ENCODE data around the gene KCNG4. TPM values are rescaled to one million over a fixed set of nuclear protein-coding genes. Genes with fewer than 3 reads are reported as not detected.

KCNG4 gene
- total and polyA plus RNA-seq, 5 donors, result not detected

DNA sequence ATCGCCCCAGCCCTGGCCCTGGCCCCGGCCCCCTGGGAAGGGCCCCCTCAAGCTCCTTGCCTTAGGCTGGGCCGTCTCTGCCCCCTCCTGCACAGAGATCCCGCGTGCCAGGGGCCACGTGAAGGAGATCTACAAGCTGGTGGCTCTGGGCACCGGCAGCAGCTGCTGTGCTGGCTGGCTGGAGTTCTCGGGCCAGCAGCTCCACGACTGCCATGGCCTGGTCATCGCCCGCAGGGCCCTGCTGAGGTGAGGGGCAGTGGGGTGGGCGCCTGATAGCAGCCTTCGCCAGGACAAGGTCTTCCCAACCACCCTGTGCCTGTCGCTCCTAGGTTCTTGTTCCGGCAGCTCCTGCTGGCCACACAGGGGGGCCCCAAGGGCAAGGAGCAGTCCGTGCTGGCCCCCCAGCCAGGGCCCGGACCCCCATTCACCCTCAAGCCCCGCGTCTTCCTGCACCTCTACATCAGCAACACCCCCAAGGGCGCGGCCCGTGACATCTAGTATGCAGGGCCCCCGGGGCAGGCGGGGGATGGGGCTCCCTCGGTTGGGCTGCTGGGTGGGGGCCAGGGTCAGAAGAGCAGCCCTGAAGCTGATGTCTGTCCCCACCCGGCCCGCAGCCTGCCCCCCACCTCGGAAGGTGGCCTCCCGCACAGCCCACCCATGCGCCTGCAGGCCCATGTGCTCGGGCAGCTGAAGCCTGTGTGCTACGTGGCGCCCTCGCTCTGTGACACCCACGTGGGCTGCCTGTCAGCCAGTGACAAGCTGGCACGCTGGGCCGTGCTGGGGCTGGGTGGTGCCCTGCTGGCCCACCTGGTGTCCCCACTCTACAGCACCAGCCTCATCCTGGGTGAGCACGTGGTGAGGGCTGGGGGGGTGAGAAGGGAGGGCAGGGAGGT, 44.4 kb downstream of the KCNG4 start:
- H3K9me3 ChIP-seq (ENCODE audit: control insufficient read depth, low read length), result no peaks in the 10 kb centered on the region
- no peaks in the 10 kb centered on the region for H3K27me3 ChIP-seq (ENCODE audit: control insufficient read depth, insufficient read depth)
- WGBS, result 87% methylated on average over 38 of the region's 38 CpGs
- DNase-seq, result peak in 1 of 3 donors; percentile 65
- no peak overlapping the region for H3K27ac ChIP-seq (ENCODE audit: low read length)
- no peak for ATAC-seq
- H3K4me1 ChIP-seq (ENCODE audit: control insufficient read depth, insufficient read depth, low read length), result no peaks in the 10 kb centered on the region
- H3K4me3 ChIP-seq (ENCODE audit: low read length), result no peak overlapping the region
- intact Hi-C loops (cut with DNase I), result no loop called here

DNA sequence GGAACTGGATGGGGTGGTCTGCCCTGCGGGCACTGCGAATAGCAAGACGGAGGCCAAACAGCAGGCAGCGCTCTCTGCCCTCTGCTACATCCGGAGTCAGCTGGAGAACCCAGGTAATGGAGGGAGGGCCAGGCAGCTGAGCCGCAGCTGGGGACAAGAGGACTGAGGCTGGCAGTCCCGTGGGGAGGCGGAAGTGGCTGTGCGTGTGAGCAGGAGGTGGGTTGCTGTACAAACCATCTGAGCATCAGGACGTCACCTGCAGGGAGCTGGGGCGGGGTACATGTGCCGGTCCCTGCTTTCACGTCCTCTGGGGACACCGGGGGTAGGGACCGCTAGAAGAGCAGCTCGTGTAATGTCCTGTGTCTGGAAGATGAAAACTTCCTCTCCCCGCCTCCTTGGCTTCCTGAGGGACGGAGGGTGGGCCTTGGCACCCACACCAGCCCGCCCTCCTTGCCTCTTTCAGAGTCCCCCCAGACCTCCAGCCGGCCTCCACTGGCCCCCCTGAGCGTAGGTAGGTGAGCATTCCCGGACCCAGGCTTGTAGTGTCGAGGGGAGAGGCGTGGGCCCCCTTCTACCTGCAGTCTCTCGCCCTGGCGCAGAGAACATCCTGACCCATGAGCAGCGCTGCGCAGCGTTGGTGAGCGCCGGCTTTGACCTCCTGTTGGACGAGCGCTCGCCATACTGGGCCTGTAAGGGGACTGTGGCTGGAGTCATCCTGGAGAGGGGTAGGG, 45.2 kb downstream of the KCNG4 start:
- no peaks in the 10 kb centered on the region for H3K9me3 ChIP-seq (ENCODE audit: control insufficient read depth, low read length)
- no peak for DNase-seq
- H3K4me1 ChIP-seq (ENCODE audit: control insufficient read depth, insufficient read depth, low read length), result no peaks in the 10 kb centered on the region
- WGBS, result 57% methylated on average over 34 of the region's 34 CpGs
- no peak overlapping the region for H3K4me3 ChIP-seq (ENCODE audit: low read length)
- intact Hi-C loops (cut with DNase I), result no loop called here
- ATAC-seq, result no peak
- no peaks in the 10 kb centered on the region for H3K27me3 ChIP-seq (ENCODE audit: control insufficient read depth, insufficient read depth)
- no peak overlapping the region for H3K27ac ChIP-seq (ENCODE audit: low read length)

DNA sequence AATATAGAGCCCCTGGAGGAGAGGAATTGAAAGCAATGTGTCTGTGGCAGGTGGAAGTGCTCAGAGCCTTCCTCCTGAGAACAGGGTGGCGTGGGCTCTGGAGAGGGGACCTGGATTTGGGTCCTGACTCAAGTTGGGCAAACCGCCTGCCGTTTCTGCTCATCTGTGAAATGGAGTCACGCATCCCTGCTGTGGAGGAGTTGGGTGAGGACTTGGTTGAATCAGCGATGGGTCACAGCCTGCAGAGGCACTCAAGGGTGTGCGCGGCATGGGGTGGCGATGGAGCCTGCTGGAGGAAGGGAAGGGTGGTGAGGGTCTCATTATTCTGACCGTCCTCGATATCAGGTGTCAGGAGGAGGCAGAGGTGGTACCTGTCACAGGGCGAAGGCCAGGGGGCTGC, 45.8 kb downstream of the KCNG4 start:
- Histone ChIP-seq H3K27ac (ENCODE audit: low read length) (no peak overlapping the region), H3K9me3 (ENCODE audit: control insufficient read depth, low read length) (no peaks in the 10 kb centered on the region), H3K4me3 (ENCODE audit: low read length) (no peak overlapping the region), H3K27me3 (ENCODE audit: control insufficient read depth, insufficient read depth) (no peaks in the 10 kb centered on the region), H3K4me1 (ENCODE audit: control insufficient read depth, insufficient read depth, low read length) (no peaks in the 10 kb centered on the region)
- ATAC-seq (no peak), DNase-seq (no peak)
- WGBS, result 85% methylated on average over 11 of the region's 11 CpGs
- intact Hi-C loops (cut with DNase I), result no loop called here

DNA sequence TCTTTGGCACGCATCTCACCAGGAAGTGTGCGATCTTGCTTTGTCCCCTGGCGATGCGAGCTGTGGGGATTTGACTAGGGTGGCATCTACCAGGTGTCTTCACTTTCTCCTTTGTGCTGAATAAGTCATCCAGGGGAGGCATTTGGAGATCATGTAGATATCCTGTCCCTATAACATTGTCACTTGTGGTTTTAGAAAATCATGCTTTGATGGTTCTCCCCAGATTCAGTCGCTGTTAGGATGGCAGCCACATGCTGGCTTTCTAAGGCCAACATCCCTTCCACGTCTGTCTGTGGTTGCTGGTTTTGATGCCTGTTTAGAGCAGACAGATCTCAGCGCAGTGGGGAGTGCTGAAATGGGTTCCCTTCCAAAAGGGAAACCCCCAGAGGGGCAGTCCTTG, 46.3 kb downstream of the KCNG4 start:
- intact Hi-C loops (cut with DNase I), result no loop called here
- Histone ChIP-seq H3K9me3 (ENCODE audit: control insufficient read depth, low read length) (no peaks in the 10 kb centered on the region), H3K27ac (ENCODE audit: low read length) (no peak overlapping the region), H3K4me3 (ENCODE audit: low read length) (no peak overlapping the region), H3K4me1 (ENCODE audit: control insufficient read depth, insufficient read depth, low read length) (no peaks in the 10 kb centered on the region), H3K27me3 (ENCODE audit: control insufficient read depth, insufficient read depth) (no peaks in the 10 kb centered on the region)
- ATAC-seq, result no peak
- DNase-seq, result no peak
- 81% methylated on average over 7 of the region's 7 CpGs for WGBS

DNA sequence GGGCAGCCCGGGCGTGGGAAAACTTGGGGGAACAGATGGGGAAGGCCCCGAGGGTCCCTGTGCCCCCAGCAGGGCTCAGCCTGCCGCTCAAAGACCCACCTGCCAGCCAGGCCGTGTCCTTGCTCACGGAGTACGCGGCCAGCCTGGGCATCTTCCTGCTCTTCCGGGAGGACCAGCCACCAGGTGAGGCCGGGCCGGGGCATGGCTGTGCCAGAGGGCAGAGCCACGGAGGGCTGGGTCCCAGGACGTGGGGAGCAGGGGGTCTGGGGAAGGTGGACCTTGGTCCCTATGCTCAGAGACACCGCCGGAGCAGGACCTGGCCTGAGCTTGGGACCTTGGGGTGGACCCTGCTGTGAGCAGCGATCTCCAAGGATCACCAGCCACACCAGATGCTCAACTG, 48.3 kb downstream of the KCNG4 start:
- Histone ChIP-seq H3K4me3 (ENCODE audit: low read length) (no peak overlapping the region), H3K27ac (ENCODE audit: low read length) (no peak overlapping the region), H3K9me3 (ENCODE audit: control insufficient read depth, low read length) (no peaks in the 10 kb centered on the region), H3K4me1 (ENCODE audit: control insufficient read depth, insufficient read depth, low read length) (no peaks in the 10 kb centered on the region), H3K27me3 (ENCODE audit: control insufficient read depth, insufficient read depth) (no peaks in the 10 kb centered on the region)
- no peak for ATAC-seq
- 92% methylated on average over 16 of the region's 16 CpGs for WGBS
- peak in 1 of 3 donors; percentile 45 for DNase-seq
- intact Hi-C loops (cut with DNase I), result no loop called here

DNA sequence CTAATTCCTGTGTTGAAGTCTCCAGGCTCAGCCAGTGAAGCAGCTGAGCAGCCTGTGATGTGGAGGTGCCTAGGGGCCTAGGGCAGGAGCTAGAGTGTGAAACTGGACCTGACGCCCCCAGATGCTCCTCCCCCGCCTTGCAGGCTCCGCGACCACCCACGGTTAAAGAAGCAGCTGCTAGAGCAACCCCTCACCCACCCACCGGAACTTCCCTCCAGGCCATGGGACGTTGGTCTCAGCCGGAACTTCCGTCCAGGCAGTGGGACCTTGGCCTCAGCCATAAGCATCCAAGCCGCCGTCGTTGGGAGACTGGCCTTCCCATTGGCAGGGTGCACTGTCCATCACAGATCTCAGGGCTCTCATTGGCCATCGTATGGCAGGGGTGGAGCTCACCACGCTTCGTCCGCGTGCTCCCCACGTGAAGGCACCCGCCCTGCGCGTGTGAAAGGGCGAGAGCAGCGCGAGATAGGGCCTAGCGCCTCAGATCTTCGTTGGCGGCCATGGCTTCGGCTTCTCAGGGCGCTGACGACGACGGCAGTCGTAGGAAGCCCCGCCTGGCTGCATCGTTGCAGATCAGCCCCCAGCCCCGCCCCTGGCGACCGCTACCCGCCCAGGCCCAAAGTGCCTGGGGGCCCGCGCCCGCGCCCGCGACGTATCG, 49.0 kb downstream of the KCNG4 start, which contains the start of gene ADAD2:
ADAD2 (plus strand) TSS at position 427 of the 658 bp plus-strand sequence; CDS start at position 501, 74 bp downstream.
- H3K4me3 ChIP-seq (ENCODE audit: low read length), result no peak within 1 kb of the TSS
- H3K27me3 ChIP-seq (ENCODE audit: control insufficient read depth, insufficient read depth), result no peaks in the 10 kb centered on the region
- no peaks in the 10 kb centered on the region for H3K9me3 ChIP-seq (ENCODE audit: control insufficient read depth, low read length)
- ATAC-seq (no peak), DNase-seq (no peak)
- no peak within 1 kb of the TSS for H3K27ac ChIP-seq (ENCODE audit: low read length)
- intact Hi-C loops (cut with DNase I), result no loop called here
- H3K4me1 ChIP-seq (ENCODE audit: control insufficient read depth, insufficient read depth, low read length), result peaks cover 1% of the 10 kb centered on the region
- WGBS, result 90% methylated on average over 47 of the region's 47 CpGs

DNA sequence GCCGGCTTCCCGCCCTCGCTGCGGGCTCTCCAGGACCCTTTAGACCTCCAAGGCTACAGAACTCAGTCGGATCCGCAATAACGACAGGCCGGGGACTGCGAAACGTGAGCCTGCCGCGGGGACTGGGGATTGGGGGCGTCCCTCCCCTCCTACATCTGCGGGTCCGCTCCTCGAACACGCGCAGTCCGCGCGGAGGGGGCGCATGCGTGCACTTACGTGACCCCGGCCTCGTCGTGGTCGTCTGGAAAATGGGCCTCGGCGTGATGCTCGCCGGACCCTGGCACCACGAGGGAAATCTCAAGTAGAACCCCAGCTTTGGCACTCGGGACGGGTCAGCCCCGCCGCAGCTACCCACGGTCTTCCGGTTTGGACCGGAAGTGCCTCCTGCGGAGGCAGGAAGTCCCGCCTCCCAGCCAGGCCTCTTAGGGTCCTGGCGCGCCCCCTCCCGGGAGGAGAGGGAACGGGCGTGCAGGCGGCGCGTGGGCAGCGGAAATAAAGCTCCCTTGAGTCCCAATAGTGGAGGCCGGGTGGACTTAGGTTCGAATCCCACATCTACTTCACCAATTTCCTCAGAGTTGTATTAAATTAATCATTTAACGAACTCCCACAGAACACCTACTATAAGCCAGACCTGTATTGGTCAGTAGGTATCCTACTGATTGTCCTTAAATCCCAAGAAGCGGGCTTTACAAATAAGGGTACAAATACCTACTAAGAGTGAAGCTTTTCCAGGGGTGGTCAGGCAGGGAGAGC, 53.0 kb downstream of the KCNG4 start, which contains the start of gene TAF1C:
TAF1C (minus strand) TSS at position 373 of the 753 bp plus-strand sequence. CDS start 2,069 bp downstream, outside the sequence.
- Histone ChIP-seq H3K4me1 (ENCODE audit: control insufficient read depth, insufficient read depth, low read length) (peaks cover 2% of the 10 kb centered on the region), H3K4me3 (ENCODE audit: low read length) (peak within 1 kb of the TSS; percentile 68), H3K9me3 (ENCODE audit: control insufficient read depth, low read length) (no peaks in the 10 kb centered on the region), H3K27ac (ENCODE audit: low read length) (peak within 1 kb of the TSS; percentile 82), H3K27me3 (ENCODE audit: control insufficient read depth, insufficient read depth) (no peaks in the 10 kb centered on the region)
- peak; percentile 93 to 96 for ATAC-seq
- intact Hi-C loops (cut with DNase I), result loop anchor here in 1 of 4 donors (5.0 kb wide), 1 partner anchor 230 kb away; no protein-coding TSS in a partner anchor
- 2% methylated on average over 55 of the region's 55 CpGs for WGBS
- DNase-seq, result peak; percentile 94 to 98 (median 97)

DNA sequence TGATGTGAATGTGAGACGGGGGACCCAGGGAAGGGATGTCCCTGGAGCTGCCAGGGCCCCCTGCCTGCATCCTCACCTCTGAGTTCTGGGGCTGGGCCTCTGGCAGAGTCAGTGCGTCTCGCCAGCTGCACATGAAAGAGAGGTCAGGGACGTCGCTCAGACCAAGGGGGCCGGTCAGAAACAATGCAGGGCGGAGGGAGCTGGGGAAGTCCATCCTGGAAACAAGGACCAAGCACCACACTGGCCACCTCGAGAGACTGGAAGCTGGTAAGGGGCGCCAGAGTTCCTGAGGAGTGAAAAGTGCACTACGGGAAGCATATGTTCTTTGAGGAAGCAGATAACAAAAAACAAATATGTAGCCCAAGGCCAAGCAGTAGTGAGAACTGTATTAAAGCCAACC, 55.0 kb downstream of the KCNG4 start:
- WGBS, result 67% methylated on average over 10 of the region's 10 CpGs
- Histone ChIP-seq H3K27ac (ENCODE audit: low read length) (peak overlapping the region; percentile 87), H3K9me3 (ENCODE audit: control insufficient read depth, low read length) (no peaks in the 10 kb centered on the region), H3K4me1 (ENCODE audit: control insufficient read depth, insufficient read depth, low read length) (peaks cover 2% of the 10 kb centered on the region), H3K27me3 (ENCODE audit: control insufficient read depth, insufficient read depth) (no peaks in the 10 kb centered on the region), H3K4me3 (ENCODE audit: low read length) (no peak overlapping the region)
- DNase-seq (peak; percentile 55 to 75 (median 71)), ATAC-seq (peak; percentile 38 to 57)
- intact Hi-C loops (cut with DNase I), result loop anchor here in 1 of 4 donors (5.0 kb wide), 2 partner anchors 217 to 227 kb away; partner anchors contain the start of gene NECAB2

DNA sequence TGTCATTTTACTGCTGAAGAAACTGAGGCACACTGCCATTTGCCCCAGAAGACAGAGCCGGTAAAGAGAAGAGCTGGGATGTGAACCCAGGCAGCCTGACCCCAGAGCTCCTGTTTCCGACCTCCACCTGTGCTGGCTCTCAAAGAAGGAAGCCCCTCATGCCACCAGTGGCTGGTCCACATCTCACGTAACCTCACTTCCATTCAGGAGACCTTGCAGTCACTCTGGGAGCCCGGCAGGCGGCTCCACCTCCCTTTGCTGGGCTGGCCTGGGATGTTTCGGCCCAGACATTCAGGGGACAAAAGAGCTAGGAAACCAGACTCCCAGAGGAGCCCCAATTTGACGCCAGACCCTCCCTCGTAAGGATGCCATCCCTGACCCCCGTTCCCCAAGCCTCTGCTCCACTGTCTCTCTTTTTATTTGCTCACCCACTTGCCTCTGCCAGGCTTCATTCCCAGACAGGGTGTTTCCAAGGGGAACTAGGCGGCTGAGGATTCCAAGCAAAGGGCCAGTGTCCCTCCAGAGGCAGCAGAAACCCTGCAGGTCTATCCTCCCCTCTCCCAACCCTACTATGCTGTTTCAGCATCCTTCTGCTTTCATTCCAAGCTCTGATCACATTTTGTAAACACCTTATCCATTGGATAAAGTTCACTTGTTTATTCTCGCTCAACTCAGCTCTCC, 55.8 kb downstream of the KCNG4 start:
- Histone ChIP-seq H3K4me3 (ENCODE audit: low read length) (no peak overlapping the region), H3K27me3 (ENCODE audit: control insufficient read depth, insufficient read depth) (no peaks in the 10 kb centered on the region), H3K27ac (ENCODE audit: low read length) (peak overlapping the region; percentile 87), H3K4me1 (ENCODE audit: control insufficient read depth, insufficient read depth, low read length) (peaks cover 2% of the 10 kb centered on the region), H3K9me3 (ENCODE audit: control insufficient read depth, low read length) (no peaks in the 10 kb centered on the region)
- DNase-seq (peak in 1 of 3 donors; percentile 51), ATAC-seq (no peak)
- WGBS, result 73% methylated on average over 11 of the region's 11 CpGs
- intact Hi-C loops (cut with DNase I), result loop anchor here in 1 of 4 donors (5.0 kb wide), 1 partner anchor 217 kb away; the partner anchor contains the start of gene NECAB2

DNA sequence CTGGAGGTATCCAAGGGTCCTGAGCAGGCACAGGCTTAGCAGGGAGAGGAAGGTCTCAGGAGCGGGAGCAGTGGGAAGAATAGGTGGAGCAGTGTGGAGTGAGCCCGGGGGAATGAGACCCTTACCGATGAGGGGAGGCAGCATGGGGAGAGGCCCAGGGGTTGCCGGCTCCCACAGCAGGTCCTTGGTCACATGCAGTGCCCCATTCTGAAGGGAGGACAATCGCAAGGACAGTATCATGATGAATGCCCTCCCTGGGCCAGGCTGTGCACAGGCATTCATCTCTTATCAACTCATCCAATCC, 56.3 kb downstream of the KCNG4 start:
- DNase-seq (no peak), ATAC-seq (no peak)
- no peaks in the 10 kb centered on the region for H3K9me3 ChIP-seq (ENCODE audit: control insufficient read depth, low read length)
- H3K27ac ChIP-seq (ENCODE audit: low read length), result peak overlapping the region; percentile 87
- WGBS, result 84% methylated on average over 5 of the region's 5 CpGs
- intact Hi-C loops (cut with DNase I), result loop anchor here in 1 of 4 donors (5.0 kb wide), 1 partner anchor 216 kb away; the partner anchor contains the start of gene NECAB2
- no peaks in the 10 kb centered on the region for H3K27me3 ChIP-seq (ENCODE audit: control insufficient read depth, insufficient read depth)
- peaks cover 2% of the 10 kb centered on the region for H3K4me1 ChIP-seq (ENCODE audit: control insufficient read depth, insufficient read depth, low read length)
- no peak overlapping the region for H3K4me3 ChIP-seq (ENCODE audit: low read length)
